ENCODE measurements around the gene SMIM29.

Gene SMIM29

GRCh38 chr6:34239893-34240292, 8.9 kb downstream of the SMIM29 start:
- no peak for DNase-seq

- no peak for DNase-seq
Observed at GRCh38 chr6:34239500-34239825, 9.3 kb downstream of the SMIM29 start.

GRCh38 chr6:34238585-34239499, 10.0 kb downstream of the SMIM29 start:
- DNase-seq, result peak; percentile 18

GRCh38 chr6:34237722-34238584, 10.9 kb downstream of the SMIM29 start:
- DNase-seq, result peak; percentile 35

- DNase-seq, result no peak
Observed at GRCh38 chr6:34237316-34237721, 11.5 kb downstream of the SMIM29 start.

- peak; percentile 83 for DNase-seq
Observed at GRCh38 chr6:34236443-34237315, 12.1 kb downstream of the SMIM29 start, which contains the start of gene HMGA1. Gene HMGA1 (plus strand): TSS chr6:34236873. CDS start chr6:34240781, 3,908 bp downstream.

GRCh38 chr6:34236131-34236442, 12.7 kb downstream of the SMIM29 start:
- DNase-seq, result no peak

- DNase-seq, result no peak
Observed at GRCh38 chr6:34235307-34236130, 13.3 kb downstream of the SMIM29 start.

- no peak for DNase-seq
Observed at GRCh38 chr6:34234667-34235306, 14.0 kb downstream of the SMIM29 start.

- no peak for DNase-seq
Observed at GRCh38 chr6:34233867-34234266, 14.9 kb downstream of the SMIM29 start.

GRCh38 chr6:34232901-34233300, 15.9 kb downstream of the SMIM29 start:
- no peak for DNase-seq

- no peak for DNase-seq
Observed at GRCh38 chr6:34231566-34232336, 17.1 kb downstream of the SMIM29 start.

- DNase-seq, result no peak
Observed at GRCh38 chr6:34230653-34231371, 18.0 kb downstream of the SMIM29 start.

- DNase-seq, result no peak
Observed at GRCh38 chr6:34229877-34230276, 18.9 kb downstream of the SMIM29 start.

- no peak for DNase-seq
Observed at GRCh38 chr6:34227761-34228421, 20.9 kb downstream of the SMIM29 start.

GRCh38 chr6:34226731-34227586, 21.8 kb downstream of the SMIM29 start:
- DNase-seq, result no peak

GRCh38 chr6:34226066-34226465, 22.7 kb downstream of the SMIM29 start:
- no peak for DNase-seq

- DNase-seq, result no peak
Observed at GRCh38 chr6:34225551-34225950, 23.3 kb downstream of the SMIM29 start.
